Ecto neural progenitor cell (in vitro differentiated cells): ENCODE results near the gene SP2.

Experiments
- DNase-seq: peaks from one replicate; pipeline ENCODE4 v3.0.0-alpha.2; 2018; ENCODE audit warnings: low spot score

The SP2 gene

DNA sequence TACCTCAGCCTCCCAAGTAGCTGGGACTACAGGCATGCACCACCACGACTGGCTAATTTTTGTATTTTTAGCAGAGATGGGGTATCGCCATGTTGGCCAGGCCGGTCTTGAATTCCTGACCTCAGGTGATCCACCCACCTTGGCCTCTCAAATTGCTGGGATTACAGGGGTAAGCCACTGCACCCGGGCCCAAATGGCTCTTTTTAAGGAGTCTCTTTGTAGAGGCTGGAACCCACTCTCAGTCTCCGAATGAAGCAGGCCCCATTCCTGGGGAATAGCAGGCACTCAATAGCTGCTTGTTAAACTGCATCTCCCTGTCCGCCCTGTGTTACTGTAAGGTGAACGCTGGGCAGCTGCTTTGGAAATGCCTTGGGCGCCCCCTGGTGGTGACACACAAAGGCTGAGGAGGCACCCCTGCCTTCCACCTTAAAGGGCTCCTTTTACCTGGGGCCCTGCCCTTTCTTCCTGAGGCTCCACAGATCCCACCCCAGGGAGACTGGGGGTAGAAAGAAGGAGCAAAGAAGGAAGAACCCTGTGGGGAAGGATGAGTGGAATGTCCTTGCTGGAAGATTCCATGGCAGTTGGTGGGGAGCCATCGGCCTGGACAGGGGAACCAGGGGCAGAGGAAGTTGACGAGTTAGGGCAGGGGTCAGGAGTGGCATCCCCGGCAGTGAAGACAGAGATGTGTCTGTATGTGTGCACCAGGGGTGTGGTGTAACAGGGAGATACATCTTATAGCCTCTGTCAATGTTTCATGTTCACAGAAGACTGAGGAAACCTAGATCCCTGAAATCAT lies 6.1 kb upstream of the SP2 start:
- peak; percentile 96 for DNase-seq

DNA sequence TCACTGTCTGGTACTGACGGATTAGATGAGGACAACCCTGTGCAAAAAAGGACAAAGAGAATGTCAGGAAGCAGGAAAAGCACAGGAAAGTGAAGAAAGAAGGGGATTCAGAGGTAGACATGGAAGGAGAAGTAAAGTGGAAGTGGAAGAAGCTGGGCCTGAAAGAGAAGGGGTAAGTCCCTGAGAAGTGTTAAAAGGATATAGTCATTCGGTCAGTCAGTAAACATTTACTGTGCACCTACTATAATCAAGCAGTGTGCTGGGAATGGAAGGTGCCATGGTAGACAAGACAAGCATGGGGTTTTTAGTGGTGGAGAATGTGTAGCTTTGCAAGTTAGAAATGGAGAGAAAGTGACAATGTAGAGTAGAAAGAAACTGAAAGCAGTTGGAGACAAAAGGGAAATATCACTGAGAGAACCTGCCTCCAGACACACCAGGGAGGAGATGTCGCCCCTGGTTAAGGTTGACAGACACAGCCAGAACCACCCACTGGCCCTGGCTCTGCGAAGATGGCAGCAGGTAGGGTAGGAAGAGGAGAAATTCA lies 4.4 kb upstream of the SP2 start:
- DNase-seq = no peak

- DNase-seq = no peak
Measured at GRCh38 chr17:47894498-47895346, 1.3 kb upstream of the SP2 start.

DNA sequence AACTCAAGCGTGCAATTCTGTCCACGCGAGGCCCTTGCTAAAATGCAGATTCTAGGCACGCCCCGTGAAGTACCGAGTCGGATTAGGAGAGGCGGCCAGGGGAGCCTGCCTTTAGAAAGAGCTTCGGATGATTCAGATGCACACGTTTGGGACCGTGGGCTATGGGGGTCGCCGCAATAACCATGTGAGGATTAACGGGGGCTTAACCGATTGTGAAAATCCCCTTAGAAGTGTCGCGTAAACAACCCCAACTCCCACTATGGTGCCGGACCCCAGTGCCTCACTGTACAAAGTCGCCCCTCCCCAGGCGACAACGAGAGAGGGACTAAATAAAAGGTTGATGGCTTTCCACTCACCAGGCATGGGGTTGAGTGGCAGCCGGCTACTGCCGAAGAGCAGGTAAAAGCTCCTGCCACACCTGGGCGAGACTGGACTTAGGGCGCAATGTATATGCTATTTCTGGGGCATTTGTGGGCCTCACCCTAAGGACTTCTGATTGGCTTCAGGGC lies 635 bp upstream of the SP2 start:
- no peak for DNase-seq

DNA sequence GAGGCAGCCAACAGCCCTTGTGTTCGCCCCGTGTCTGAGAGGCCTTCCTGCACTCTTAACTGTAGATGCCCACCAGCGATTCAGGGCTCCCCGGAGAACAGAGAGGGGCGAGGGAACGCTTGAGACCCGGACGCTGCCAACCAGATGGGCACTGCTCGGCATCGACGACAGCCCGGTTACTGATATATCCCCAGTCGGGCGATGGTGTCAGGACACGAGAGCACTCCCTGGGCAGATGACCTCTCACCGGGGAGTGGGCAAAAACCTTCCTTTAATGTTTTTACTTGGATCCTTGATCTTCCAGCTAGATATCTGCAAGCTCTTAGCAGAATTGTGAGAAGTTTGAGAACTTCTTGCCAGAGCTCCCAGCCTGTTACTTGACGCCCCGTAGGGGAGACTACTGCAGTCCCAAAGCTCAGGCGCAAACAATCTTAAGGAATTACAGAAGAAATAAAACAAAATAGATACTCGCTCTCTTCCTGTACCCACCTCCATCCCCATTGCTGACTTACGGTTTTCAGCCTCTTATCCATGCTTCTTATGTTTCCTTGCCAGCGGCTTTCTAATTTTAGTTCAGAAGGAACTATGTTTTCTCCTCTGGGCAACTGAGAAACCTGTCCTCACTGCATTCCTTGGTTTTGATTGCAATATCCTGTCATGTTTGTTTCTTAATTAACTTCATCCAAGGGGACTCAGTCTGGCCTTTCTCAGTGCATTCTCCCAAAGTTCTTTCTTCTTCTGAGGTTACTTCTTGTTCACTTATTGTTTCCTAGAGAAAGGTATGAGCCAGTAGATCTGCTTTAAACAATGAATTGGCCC lies 845 bp downstream of the SP2 start:
- DNase-seq = no peak

GRCh38 chr17:47897561-47897960 lies 1.5 kb downstream of the SP2 start:
- DNase-seq = no peak

DNA sequence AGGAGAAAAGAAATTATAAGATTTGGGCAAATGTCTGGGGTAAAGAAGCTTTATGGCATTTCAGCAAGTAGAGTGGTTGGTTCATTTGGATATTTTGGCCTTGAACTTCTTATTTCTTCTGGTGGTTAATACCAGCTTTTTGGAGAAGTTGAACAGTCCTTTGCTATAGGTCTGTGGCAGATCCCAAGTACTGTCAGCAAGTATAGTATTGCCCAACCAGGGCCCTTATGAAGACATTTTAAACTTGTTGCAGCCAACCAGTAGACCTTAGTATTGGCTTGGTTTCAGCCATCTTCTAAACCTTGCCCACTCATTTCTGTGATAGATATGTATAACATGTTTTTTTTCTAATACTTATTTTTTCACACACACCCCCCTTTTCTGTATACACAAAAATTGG lies 2.2 kb downstream of the SP2 start:
- DNase-seq = no peak

DNA sequence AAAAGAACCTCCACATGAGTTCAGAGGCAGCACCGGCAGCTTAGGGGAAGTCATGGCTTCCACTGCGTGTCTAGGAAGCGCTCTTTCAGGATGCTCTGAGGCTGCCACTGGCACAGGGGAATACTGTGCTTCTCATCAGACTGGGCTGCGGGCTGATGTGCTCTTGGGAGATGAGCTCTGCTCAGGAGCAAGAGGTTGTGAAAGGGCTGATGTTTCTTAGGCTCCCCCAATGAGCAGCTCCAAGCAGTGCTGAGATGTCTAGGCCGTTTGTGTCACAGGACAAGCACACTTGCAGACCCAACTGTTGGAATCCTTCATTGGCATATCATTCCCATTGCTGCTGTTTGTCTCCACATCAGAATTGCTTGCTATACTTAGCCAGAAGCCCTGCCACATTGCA lies 3.6 kb downstream of the SP2 start:
- no peak for DNase-seq

DNA sequence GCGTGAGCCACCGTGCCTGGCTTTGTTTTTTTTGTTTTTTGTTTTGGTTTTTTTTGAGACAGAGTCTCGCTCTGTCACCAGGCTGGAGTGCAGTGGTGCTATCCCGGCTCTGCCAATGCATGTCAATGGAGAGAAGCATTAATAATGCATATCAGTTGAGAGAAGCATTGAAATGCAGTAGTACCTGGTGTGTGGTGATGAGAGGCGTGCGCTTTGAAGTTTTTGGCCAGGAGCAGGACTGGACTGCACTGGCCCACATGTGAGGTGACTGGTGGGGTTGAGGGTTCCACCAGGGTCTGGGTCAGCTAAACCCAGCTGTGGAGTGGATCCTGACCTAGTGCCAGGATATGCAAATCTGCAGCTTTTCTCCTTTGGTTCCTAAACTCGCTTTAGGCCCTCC lies 5.4 kb downstream of the SP2 start:
- DNase-seq = no peak

- no peak for DNase-seq
Measured at GRCh38 chr17:47902039-47902744, 6.2 kb downstream of the SP2 start.

DNA sequence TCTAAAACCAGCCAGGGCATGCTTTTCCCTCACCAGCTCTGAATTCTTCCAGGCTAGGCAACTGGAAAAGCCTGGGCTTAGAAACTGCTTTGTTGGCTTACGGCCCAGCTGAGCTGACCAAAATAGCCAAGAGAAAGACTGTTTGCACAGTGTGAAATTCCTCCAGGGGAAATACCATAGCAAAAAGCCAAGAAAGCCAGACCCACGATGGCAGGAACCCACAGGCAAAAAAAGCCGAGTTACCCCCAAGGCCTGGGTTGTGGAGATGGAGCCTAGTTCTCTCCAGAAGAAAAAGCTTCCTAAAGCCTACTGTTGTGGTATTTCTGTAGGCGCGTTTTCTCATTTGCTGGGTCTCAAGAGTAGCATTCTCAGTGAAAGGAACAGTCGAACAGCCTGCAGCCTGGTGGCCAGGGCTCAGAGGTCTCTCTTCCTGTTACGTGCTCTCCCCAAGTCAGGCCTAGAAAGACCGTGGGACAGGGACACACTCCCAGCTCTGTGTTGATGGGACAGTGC lies 9.2 kb downstream of the SP2 start:
- no peak for DNase-seq

- DNase-seq = no peak
Measured at GRCh38 chr17:47906443-47906842, 10.4 kb downstream of the SP2 start.

GRCh38 chr17:47907932-47908562 lies 12.0 kb downstream of the SP2 start:
- no peak for DNase-seq

- no peak for DNase-seq
Measured at GRCh38 chr17:47913050-47913449, 17.0 kb downstream of the SP2 start.

DNA sequence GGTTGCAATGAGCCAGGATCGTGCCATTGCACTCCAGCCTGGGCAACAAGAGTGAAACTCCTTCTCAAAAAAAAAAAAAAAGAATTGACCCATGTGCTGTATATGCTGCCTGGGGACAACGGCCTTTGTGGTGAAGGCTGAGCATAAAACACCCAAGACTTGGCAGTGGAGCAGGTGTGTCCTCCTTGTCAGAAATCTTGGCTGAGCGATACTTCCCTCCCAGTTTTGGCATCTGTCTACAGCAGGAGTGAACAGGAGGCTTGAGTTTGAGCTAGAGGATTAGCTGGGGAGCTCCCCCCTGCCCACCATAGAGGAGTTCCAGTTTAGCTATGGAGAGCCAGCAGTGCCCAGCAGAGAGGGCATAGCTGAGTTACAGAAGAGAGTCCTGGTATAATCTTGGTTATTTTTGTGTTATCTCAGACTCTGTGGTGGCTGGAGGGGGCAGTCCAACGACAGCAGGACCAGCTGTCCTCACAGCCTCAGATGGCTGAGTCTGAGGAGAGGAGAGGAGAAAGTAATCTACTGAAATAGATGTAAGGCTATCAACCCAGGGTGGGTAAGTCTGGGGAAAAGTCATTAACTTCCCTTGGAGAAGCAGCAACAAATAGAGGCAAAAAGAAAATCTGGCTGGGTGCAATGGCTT lies 18.4 kb downstream of the SP2 start:
- no peak for DNase-seq

GRCh38 chr17:47915776-47916398 lies 19.9 kb downstream of the SP2 start:
- no peak for DNase-seq

GRCh38 chr17:47916489-47917208 lies 20.6 kb downstream of the SP2 start:
- DNase-seq = no peak

DNA sequence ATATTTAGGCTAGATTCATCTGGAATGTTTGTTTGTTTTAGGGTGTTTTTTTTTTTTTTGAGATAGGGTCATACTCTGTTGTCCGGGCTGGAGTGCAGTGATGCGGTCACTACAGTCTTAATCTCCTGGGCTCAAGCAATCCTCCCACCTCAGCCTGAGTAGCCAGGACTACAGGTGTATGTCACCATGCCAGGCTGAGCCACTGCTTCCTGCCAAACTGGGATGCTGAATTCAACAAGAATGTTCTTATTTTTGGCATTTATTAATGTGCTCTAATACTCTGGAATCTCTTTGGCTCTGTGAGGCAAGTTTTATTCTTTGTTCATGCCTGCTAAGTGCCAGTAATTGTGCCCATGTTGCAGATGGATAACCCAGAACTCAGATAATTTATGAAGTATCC lies 21.5 kb downstream of the SP2 start:
- no peak for DNase-seq

DNA sequence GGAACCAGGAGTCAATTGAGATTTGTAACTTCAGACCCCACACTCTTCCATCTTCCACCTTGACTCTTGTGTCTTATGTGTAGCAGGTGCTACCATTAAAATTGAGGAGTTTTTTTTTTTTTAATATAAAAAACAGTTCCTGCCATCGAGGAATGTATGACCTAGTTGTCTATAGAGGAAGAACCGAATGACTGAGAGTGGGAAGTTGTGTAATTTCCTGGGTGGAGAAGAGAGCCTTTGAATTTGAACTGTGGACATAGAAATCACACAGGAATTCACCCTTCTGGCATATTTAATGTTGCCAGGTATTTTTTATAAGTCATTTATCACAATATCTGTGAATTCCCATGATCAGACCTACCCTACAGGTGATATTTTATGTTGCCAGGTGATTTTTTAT lies 22.0 kb downstream of the SP2 start:
- DNase-seq = no peak
